H1 (cell line): ENCODE measurements around the gene EML4.

ENCODE experiments used
- CHD2 ChIP-seq: IDR thresholded peaks from 2 replicates; pipeline ENCODE4 v1.6.1; 2012; ENCODE audit warnings: low read length, improper control_type of control experiment
- EZH2 ChIP-seq: fragments of 200-600 bp; sonication (generic); IDR thresholded peaks from 2 replicates; pipeline ENCODE4 v1.7.1; 2012; ENCODE audit warnings: low read depth, mild to moderate bottlenecking, moderate library complexity, low read length, inconsistent platforms; ENCODE audit not compliant: severe bottlenecking
- POLR2A ChIP-seq, 2 experiments: IDR thresholded peaks; 1 replicate in 1 of 2; 2 replicates in 1 of 2; pipeline ENCODE4 v1.6.1; 2011; ENCODE audit warnings: low read depth in 2 of 2, low read length in 2 of 2, mild to moderate bottlenecking in 2 of 2; ENCODE audit errors: control extremely low read depth in 1 of 2
- POLR2AphosphoS5 ChIP-seq: IDR thresholded peaks from 2 replicates; pipeline ENCODE4 v1.6.1; 2011; ENCODE audit warnings: low read depth, low read length
- TAF1 ChIP-seq: IDR thresholded peaks from 2 replicates; pipeline ENCODE4 v1.6.1; 2011; ENCODE audit warnings: mild to moderate bottlenecking, low read depth, low read length
- TF ChIP-seq, protein P1 (sequence below), 3 experiments: IDR thresholded peaks; 1 replicate in 2 of 3; 2 replicates in 1 of 3; pipeline versions ENCODE4 v1.5.1 to v1.6.1; 2011; ENCODE audit warnings: low read length in 3 of 3, mild to moderate bottlenecking in 3 of 3, inconsistent platforms in 2 of 3, low read depth in 1 of 3, moderate library complexity in 1 of 3; ENCODE audit not compliant: insufficient read depth in 1 of 3; ENCODE audit errors: control extremely low read depth in 1 of 3

DNA sequence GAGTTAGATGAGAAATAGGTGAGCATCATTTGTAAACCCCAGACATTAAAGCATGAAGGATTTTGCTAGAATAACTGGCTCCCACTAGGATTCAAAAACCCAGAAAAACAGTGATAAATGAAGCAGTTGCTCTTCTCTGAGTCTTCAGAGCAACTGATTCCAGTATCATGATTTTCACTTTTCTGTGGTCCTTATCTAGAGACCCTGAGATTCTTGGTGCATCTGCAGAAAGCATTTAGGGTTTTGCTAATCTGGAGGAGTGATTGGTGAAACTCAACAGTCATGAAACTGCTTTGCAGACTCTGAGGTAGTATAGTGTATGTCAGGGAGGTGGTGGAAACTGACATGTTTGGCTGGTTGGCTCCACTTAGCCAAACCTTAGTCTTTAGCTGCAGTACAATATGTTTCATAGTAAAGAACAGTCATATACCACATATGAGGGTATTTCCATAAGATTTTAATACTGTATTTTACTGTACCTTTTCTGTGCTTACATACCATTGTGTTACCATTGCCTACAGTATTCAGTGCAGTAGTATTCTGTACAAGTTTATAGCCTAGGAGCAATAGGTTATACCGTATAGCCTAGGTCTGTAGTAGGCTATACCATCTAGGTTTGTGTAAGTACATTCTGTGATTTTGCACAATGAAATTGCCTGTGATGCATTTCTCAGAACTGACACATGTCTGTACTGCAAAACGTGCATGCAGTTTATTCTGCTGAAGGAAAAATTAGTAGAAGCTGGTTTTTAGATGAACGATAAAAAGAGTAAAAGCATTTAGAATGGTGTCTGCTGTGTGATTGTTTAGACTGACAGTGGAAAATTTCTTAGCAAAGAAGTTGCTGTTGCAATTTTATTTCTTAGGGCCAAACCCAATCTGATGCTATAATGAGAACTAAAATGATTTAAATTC is 23.8 kb downstream of the EML4 start:
- TF ChIP-seq, protein P1, sequence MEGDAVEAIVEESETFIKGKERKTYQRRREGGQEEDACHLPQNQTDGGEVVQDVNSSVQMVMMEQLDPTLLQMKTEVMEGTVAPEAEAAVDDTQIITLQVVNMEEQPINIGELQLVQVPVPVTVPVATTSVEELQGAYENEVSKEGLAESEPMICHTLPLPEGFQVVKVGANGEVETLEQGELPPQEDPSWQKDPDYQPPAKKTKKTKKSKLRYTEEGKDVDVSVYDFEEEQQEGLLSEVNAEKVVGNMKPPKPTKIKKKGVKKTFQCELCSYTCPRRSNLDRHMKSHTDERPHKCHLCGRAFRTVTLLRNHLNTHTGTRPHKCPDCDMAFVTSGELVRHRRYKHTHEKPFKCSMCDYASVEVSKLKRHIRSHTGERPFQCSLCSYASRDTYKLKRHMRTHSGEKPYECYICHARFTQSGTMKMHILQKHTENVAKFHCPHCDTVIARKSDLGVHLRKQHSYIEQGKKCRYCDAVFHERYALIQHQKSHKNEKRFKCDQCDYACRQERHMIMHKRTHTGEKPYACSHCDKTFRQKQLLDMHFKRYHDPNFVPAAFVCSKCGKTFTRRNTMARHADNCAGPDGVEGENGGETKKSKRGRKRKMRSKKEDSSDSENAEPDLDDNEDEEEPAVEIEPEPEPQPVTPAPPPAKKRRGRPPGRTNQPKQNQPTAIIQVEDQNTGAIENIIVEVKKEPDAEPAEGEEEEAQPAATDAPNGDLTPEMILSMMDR (IDR thresholded peaks at IDR 0.05; ENCODE audit: control extremely low read depth in 1 of 3, insufficient read depth in 1 of 3, low read depth in 1 of 3, low read length in 3 of 3): no peak
- TF ChIP-seq CHD2 (no peak), POLR2A (IDR thresholded peaks at IDR 0.05; ENCODE audit: control extremely low read depth in 1 of 2, low read depth in 2 of 2, low read length in 2 of 2) (no peak), TAF1 (no peak), EZH2 (no peak), POLR2AphosphoS5 (no peak)
